Esophagus muscularis mucosa (tissue), 4 donors: ENCODE measurements around the gene FAM193A.

ENCODE experiments used
- EP300 ChIP-seq: sonication (generic); formaldehyde crosslinking; IDR thresholded peaks from one replicate; pipeline ENCODE4 v1.6.1; 2017; ENCODE audit warnings: antibody characterized with exemption
- POLR2A ChIP-seq: fragments of 450-650 bp; IDR thresholded peaks from one replicate; pipeline ENCODE4 v1.6.1; 2017; ENCODE audit warnings: antibody characterized with exemption, moderate library complexity, mild to moderate bottlenecking, low read depth
- POLR2AphosphoS5 ChIP-seq, 2 donors: sonication (generic); formaldehyde crosslinking; IDR thresholded peaks; one replicate each; pipeline ENCODE4 v1.6.1; 2017; ENCODE audit warnings: antibody characterized with exemption in 2 of 2
- TF ChIP-seq, protein P1 (sequence below), 3 experiments: fragments of 200-600 bp in 2 of 3; fragments of 450-650 bp in 1 of 3; sonication (generic) in 2 of 3; IDR thresholded peaks; one replicate each; pipeline ENCODE4 v1.5.1; 2017 to 2019; ENCODE audit warnings: antibody characterized with exemption in 3 of 3, mild to moderate bottlenecking in 2 of 3, moderate library complexity in 1 of 3

DNA sequence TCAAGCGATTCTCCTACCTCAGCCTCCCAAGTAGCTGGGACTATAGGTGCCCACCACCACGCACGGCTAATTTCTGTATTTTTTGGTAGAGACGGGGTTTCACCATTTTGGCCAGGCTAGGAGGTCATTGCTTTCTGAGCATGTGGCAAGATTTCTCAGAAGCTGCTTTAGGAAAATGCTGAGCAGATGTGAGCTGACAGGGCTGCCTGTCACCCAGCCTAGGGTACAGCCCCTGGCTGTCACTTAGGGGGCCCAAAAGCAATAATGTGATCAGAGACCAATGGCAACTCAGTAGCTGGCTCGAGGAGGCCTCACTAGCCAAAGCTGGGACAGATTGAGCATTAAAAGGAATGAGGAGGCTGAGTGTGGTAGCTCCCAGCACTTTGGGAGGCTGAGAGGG is 154.9 kb downstream of the FAM193A start:
- TF ChIP-seq POLR2AphosphoS5 (IDR thresholded peaks at IDR 0.05) (no peak), POLR2A (no peak), EP300 (no peak)
- TF ChIP-seq, protein P1, sequence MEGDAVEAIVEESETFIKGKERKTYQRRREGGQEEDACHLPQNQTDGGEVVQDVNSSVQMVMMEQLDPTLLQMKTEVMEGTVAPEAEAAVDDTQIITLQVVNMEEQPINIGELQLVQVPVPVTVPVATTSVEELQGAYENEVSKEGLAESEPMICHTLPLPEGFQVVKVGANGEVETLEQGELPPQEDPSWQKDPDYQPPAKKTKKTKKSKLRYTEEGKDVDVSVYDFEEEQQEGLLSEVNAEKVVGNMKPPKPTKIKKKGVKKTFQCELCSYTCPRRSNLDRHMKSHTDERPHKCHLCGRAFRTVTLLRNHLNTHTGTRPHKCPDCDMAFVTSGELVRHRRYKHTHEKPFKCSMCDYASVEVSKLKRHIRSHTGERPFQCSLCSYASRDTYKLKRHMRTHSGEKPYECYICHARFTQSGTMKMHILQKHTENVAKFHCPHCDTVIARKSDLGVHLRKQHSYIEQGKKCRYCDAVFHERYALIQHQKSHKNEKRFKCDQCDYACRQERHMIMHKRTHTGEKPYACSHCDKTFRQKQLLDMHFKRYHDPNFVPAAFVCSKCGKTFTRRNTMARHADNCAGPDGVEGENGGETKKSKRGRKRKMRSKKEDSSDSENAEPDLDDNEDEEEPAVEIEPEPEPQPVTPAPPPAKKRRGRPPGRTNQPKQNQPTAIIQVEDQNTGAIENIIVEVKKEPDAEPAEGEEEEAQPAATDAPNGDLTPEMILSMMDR (IDR thresholded peaks at IDR 0.05): no peak
